Fibroblast of skin of scalp (primary cell): Measurements from ENCODE around the gene MACROD2.
"Not testable (repeated sequence)": the region's sequence is repeated elsewhere in the genome, so short reads cannot be mapped to it uniquely, and the experiment has no call there.

Experiments used
- DNase-seq: peaks from one replicate; pipeline ENCODE4 v3.0.0-alpha.2; 2013

MACROD2 gene

GRCh38 chr20:15016875-15017274 is 1021.6 kb downstream of the MACROD2 start:
- DNase-seq = not testable (repeated sequence)

- DNase-seq = no peak
Measured at GRCh38 chr20:15018966-15019365, 1023.6 kb downstream of the MACROD2 start.

- no peak for DNase-seq
Measured at GRCh38 chr20:15020845-15021244, 1025.5 kb downstream of the MACROD2 start.

GRCh38 chr20:15022921-15023320 is 1027.6 kb downstream of the MACROD2 start:
- no peak for DNase-seq

- DNase-seq = no peak
Measured at GRCh38 chr20:15026759-15027158, 1031.4 kb downstream of the MACROD2 start.

- DNase-seq = no peak
Measured at GRCh38 chr20:15030826-15031225, 1035.5 kb downstream of the MACROD2 start.

- no peak for DNase-seq
Measured at GRCh38 chr20:15031546-15032351, 1036.4 kb downstream of the MACROD2 start.

GRCh38 chr20:15032352-15032622 is 1037.0 kb downstream of the MACROD2 start:
- DNase-seq = no peak

- no peak for DNase-seq
Measured at GRCh38 chr20:15033269-15033668, 1038.0 kb downstream of the MACROD2 start.

- DNase-seq = no peak
Measured at GRCh38 chr20:15033891-15034290, 1038.6 kb downstream of the MACROD2 start.

GRCh38 chr20:15036948-15037347 is 1041.6 kb downstream of the MACROD2 start:
- DNase-seq = no peak

GRCh38 chr20:15039088-15039752 is 1043.9 kb downstream of the MACROD2 start:
- DNase-seq = no peak

GRCh38 chr20:15042723-15043122 is 1047.4 kb downstream of the MACROD2 start:
- DNase-seq = no peak

- DNase-seq = peak; percentile 5
Measured at GRCh38 chr20:15045246-15045645, 1049.9 kb downstream of the MACROD2 start.

- no peak for DNase-seq
Measured at GRCh38 chr20:15047042-15047441, 1051.7 kb downstream of the MACROD2 start.

GRCh38 chr20:15047601-15048000 is 1052.3 kb downstream of the MACROD2 start:
- no peak for DNase-seq

- no peak for DNase-seq
Measured at GRCh38 chr20:15056246-15056645, 1060.9 kb downstream of the MACROD2 start.

- peak; percentile 17 for DNase-seq
Measured at GRCh38 chr20:15058841-15059240, 1063.5 kb downstream of the MACROD2 start.

- DNase-seq = peak; percentile 5
Measured at GRCh38 chr20:15059438-15059837, 1064.1 kb downstream of the MACROD2 start.

- no peak for DNase-seq
Measured at GRCh38 chr20:15060265-15061060, 1065.1 kb downstream of the MACROD2 start.

- DNase-seq = no peak
Measured at GRCh38 chr20:15061061-15061430, 1065.7 kb downstream of the MACROD2 start.

- no peak for DNase-seq
Measured at GRCh38 chr20:15061955-15062354, 1066.6 kb downstream of the MACROD2 start.

GRCh38 chr20:15063081-15063480 is 1067.8 kb downstream of the MACROD2 start:
- DNase-seq = peak; percentile 5

- no peak for DNase-seq
Measured at GRCh38 chr20:15064741-15065140, 1069.4 kb downstream of the MACROD2 start.
